ENCODE data around the gene AGAP3.

Gene AGAP3

DNA sequence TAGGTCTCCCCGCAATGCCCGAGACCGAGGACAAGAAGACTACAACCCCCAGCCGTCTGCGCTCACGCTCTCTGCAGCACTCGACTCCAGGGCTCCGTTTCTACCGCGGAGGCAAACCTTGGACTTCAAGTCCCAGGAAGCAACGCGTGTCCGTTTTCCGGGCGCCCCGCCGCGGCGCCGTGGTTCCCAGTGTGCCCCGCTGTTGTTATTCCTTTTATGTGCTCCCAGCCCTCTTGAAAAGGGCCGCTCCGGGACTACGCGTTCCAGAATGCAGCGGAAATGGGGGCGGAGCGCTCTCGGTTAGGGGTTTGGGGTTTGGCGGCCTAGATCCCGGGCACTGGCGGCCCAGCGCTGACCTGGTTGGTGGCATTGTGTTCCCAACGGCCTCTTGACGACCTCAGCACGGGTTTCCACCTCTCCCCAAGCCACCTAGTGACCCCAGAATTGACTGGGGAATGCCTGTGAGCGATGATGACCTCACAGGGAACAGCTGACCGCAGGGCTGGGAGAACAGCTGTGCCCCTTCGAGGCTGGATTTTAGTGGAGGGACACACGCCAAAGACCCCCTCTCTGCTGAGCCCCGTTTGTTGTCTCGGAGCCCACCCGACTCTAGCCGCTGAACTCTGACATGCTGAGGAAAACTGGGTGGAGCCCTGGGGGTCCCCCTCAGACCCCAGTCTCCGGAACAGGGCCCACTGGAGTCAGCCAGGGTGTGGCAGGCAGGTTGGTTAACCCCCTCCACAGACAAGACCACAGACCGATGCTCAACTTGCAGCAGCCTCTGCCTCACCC, 28.1 kb upstream of the AGAP3 start:
- peak; percentile 98 to 99 for DNase-seq

- DNase-seq = peak in 1 of 2 donors; percentile 19
These were observed 27.4 kb upstream of the AGAP3 start for GRCh38 chr7:151058781-151059366.

DNA sequence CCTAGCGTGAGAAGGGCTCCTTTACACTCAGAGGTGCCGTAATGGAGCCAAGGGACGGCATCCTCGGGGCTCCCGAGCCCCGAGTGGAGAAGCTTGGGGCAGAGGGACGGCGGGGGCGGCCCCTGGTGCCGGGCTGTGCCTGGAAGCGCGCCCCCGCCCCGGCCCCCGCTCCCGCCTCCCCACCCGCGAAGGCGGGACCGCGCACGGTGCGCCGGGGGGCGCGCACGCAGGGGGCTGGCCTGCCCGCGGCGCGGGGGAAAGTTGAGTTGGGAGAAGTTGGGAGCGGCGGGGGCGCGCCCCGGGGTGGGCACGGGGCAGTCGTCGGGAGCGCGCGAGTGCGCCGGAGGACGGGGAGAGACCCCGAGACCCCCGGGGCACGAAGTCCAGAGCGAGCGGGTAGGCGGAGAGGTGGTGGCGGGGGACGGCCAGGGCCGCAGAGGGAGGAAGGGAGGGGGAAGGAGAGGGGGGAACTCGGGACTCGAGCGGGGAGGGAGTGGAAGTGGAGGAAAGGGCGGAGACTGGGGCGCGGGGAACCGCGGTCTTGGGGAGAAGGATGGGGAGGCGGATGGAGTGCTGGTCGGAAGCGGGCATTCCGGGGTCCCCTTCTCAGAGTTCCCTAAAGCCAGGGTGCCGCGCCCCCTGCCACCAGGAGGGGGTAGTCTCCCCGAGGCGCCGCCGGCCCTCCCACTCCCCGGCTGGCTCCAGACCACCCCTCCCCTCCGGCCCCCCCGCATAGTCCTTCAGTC, 26.7 kb upstream of the AGAP3 start, which contains the start of gene SLC4A2:
SLC4A2 (plus strand) TSS at position 223 of the 746 bp plus-strand sequence. CDS start 2,399 bp downstream, outside the sequence.
- peak; percentile 29 to 51 for DNase-seq

DNA sequence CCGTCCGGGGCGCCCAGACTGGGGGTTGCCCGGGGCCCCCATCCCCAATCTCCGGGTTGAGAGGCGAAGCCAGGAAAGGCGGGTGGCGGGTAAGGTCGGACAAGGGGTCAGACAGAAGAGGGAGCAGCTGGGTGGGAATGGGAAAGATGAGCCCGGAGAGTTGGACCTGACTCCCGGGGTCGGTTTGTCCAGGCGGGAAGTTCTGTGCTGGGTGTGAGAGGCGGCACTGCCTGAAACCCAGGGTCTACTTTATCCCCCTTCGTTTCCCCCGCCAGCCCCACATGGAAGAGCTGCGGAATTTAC, 26.2 kb upstream of the AGAP3 start:
- no peak for DNase-seq

DNA sequence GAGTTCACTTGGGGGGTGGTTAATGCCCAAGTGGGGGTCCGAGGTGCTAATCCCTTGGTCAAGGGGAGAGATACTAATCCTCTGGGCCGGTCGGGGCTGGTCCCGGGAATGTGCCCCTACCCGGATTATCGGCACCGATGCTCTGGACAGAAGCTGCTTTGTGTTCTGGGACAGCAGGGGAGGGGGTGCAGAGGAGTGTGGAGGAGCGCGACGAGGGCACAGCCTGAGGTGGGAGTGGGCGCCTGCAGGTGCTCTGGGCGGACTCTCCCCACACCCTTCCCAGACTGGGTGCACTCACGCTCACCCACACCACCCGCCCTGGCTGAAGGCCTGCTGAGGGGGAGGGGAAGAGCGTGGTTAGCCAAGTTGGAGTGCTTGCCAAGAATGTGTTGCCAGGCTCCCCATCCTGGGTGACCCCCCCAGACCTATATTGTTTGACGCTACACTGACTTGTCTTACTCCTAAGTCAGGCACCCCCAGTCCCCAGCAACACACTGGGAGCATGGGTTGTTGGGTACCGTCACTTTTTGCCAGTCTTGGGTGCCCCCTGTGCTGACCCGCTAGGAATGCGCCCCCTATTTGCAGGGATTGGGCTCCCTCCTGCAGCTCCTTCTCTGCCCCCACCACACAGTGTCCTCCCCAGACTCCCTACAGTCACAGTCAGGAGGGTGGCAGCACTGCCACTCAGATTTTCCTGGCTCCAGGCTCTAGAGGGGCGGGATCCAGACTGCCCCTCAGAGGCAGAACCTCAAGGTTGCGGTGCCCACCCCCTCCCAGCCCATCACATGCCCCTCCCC, 25.7 kb upstream of the AGAP3 start:
- DNase-seq = peak in 1 of 2 donors; percentile 4

DNA sequence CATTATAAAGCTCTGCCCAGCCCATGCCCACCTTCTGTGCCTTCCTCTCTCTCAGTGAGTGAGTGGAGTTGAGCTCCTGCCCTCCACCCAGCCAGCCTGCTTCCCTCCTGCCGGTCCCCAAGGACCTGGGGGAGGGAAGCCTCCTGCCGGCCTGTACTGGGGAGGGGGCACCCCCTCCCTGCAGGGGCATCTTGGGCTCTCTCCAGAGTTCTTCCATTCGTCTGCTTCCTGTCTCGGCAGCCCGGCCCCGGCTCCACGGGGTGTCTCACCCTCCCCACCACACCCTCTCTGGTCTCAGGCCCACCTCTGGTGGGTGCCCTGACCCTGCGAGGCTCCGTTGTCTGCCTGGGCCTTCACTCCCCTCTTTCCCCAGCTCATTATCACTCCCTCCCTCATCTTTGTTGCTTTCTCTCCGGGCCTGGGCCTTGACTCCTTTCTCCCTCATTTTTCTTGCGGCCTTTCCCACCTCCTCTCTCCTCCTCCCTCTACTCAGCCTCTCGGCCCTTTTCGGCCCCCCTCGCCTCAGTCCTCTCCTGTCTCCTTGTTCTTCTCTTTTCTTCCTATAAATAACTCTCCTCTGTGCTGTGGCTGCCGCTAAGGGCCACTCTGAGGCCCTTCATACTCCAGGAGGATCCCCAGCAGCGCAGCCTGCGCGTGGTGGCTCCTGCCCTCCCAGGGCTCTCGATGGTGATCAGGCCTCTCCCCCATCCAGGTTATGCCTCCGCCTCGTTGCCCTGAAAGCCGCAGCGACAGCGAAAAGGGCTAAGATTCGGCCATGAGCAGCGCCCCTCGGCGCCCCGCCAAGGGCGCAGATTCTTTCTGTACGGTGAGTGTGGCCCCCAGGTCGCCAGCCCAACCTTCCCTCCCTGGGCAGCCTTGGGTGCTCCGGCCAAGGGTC, 24.8 kb upstream of the AGAP3 start:
- DNase-seq = no peak

DNA sequence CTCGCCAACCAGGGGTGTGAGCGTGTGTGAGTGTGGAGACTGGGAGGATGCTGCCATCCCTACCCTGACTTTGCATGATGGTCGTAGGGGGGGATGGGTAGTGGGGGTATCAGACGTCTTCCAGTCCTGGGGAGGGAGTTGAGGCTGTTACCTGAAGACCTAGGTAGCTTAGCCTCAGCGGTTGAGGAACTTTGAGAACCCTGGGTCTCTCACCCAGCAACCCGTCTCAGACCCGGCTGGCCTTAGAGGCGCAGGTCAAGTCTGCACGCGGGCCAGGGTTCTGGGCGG, 24.2 kb upstream of the AGAP3 start:
- DNase-seq = no peak

GRCh38 chr7:151062399-151063211, 23.7 kb upstream of the AGAP3 start:
- DNase-seq = no peak

DNA sequence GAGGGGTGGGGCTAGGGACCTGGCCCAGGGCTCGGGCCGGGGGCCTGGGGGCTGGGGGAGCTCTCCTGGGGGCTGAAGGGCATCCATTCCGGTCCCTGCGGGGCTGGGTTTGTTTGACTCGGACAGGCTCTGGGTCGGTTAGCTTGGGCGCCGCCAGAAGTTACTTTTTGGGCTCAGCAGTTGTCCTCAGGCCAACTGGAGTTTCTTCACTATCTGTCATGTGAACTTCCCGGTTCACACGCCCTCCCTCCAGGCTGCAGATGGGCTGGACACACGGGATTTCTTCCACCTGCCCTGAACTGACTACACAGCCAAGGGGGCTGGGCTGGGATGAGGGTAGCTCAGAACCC, 23.1 kb upstream of the AGAP3 start:
- no peak for DNase-seq

GRCh38 chr7:151064454-151064853, 21.8 kb upstream of the AGAP3 start:
- DNase-seq = no peak

DNA sequence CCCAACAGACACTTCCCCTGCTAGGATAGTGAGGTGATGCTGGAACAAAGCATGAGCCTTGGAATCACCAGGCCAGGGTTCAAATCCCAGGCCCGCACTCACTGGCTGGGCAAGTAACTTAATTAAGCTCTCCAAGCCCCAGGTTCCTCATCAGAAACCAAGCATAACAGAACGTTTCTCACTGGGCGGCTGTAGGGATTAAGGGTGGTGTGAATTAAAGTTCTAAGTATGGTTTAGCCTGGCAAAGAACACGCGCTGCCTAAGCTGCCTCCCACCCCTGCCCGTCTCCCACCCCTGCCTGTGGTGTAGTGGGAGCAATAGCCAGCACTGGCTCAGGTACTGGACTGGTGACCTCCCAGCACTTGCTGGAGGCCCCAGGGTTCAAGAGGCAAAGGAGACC, 21.3 kb upstream of the AGAP3 start:
- DNase-seq = no peak

DNA sequence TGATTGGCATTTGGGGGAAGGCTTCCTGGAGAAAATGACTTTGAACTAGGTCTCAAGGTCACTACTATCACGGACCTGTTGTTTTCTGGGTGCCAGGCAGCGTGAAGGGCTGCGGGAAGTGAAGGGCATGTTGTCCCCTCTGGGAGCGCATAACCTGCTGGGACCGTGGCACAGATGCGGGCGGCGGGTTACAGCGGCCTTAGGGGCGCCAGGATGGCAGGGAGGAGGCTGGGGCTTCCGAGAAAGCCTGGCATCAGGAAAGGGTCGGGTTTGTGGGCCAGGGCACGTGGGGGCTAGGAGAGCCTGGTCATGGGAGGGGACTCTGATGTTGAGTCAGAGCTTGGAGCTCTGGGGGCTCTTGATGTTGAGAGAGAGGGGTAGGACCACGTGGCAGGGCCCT, 20.8 kb upstream of the AGAP3 start:
- DNase-seq = no peak

DNA sequence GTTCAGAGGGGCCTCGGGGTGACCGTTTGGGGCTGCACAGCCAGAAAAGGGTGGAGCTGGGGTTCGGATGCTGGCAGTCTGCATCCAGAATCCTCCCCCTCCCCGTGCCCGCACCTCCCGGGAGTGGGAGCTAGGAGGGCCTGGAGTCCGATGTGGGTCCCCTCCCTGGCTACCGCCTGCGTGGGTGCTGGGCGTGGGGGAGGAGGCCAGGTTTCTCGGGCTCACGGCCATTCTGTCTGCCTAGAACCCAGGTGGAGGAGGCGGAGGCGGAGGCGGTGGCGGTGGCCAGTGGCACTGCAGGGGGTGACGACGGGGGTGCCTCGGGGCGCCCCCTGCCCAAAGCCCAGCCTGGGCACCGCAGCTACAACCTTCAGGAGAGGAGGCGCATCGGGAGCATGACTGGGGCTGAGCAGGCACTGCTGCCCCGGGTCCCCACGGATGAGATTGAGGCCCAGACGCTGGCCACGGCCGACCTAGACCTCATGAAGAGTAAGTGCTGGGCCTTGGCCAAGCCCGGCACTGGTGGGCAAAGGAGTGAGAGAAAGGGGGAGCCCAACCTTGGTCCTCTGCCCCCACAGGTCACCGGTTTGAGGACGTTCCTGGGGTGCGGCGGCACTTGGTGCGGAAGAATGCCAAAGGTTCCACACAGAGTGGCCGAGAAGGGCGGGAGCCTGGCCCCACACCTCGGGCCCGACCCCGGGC, 19.9 kb upstream of the AGAP3 start:
- no peak for DNase-seq

GRCh38 chr7:151068069-151068773, 18.1 kb upstream of the AGAP3 start:
- no peak for DNase-seq

- no peak for DNase-seq
These were observed 16.3 kb upstream of the AGAP3 start for GRCh38 chr7:151069841-151070573.

DNA sequence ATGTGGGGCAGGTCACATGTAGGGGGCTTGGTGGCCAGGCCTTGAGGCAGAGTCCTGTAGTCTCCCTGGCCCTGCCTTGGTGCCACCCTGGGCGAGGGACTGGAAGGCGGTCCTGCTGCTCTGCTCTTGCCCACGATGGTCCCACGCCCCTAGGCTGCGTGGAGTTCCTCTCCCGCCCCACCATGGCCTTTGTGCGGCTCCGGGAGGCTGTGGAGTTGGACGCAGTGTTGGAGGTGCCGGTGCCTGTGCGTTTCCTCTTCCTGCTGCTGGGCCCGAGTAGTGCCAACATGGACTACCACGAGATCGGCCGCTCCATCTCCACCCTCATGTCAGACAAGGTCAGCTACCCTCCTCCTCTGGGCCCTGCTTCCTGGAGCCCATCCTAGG, 15.7 kb upstream of the AGAP3 start:
- no peak for DNase-seq

DNA sequence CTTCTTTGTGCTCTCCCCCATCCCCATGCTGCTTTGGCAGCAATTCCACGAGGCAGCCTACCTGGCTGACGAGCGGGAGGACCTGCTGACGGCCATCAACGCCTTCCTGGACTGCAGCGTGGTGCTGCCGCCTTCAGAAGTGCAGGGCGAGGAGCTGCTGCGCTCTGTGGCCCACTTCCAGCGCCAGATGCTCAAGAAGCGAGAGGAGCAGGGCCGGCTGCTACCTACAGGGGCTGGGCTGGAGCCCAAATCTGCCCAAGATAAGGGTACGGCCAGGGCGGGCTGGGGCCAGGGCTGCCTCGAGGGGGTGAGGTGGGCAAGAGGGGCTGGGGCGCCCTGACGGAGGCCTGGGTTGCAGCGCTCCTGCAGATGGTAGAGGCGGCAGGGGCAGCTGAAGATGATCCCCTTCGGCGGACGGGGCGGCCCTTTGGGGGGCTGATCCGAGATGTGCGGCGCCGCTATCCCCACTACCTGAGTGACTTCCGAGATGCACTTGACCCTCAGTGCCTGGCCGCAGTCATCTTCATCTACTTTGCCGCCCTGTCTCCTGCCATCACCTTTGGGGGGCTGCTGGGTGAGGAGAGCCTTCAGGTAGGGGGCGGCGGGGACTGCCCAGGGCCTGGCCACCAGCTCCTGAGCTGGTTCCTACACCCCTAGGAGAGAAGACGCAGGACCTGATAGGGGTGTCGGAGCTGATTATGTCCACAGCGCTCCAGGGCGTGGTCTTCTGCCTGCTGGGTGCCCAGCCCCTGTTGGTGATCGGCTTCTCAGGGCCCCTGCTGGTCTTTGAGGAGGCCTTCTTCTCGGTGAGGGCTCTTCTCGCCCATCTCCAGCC, 15.0 kb upstream of the AGAP3 start:
- no peak for DNase-seq

DNA sequence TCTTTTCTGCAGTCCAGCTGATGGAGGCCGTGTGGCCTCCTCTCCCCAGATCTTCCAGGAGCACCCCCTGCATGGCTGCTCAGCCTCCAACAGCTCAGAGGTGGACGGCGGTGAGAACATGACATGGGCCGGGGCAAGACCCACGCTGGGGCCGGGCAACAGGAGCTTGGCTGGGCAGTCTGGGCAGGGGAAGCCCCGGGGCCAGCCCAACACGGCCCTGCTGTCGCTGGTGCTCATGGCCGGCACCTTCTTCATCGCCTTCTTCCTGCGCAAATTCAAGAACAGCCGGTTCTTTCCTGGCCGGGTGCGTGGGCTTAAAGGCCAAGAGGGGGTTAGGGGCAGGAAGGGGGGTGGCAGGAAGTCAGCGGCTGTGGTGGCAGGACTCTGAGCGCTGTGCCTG, 12.3 kb upstream of the AGAP3 start:
- no peak for DNase-seq
